ENCODE measurements around the gene ARL14EPL.
"Not testable (repeated sequence)": the region's sequence is repeated elsewhere in the genome, so short reads cannot be mapped to it uniquely, and the experiment has no call there.

Gene ARL14EPL

DNA sequence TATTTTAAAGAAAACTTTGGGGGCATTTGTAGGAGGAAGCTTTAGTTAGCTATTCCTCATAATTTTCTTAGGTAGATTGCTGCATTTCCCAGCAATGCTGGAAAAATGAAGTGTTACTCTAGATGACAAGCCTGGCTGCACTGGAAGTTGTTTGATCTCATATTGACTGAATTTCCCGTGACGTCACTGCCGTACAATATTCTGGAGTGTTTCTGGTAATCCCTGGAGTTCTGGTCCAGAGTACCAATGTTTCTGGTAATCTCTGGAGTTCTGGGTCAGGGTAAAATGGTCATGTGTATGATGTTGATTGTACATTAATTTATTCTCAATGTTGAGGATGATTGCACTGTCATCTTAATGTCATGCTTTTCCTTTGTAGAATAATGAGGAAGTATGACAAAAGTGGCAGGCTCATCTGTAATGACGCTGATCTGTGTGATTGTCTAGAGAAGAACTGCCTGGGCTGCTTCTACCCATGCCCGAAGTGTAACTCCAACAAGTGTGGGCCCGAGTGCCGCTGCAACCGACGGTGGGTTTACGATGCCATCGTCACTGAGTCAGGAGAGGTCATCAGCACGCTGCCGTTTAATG lies 26.2 kb downstream of the ARL14EPL start:
- DNase-seq: no peak

DNA sequence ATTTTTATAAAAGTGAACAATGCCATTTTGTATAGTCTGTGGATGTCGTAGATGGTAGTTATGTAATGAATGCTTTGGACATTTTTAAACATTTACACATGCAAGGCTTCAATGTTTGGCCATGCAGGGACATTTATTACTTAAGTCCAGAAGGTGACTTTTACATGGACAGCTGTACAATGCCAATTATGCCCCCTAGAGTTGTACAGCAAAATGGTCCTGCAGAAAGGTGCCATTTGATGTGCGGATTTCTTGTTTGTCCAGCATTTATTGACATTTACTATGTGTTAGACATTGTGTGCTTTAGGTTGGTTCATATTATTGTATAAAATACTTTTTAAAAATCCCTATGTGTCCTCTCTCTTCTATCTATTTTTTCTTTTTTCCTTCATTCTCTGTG lies 30.1 kb downstream of the ARL14EPL start:
- DNase-seq: no peak

DNA sequence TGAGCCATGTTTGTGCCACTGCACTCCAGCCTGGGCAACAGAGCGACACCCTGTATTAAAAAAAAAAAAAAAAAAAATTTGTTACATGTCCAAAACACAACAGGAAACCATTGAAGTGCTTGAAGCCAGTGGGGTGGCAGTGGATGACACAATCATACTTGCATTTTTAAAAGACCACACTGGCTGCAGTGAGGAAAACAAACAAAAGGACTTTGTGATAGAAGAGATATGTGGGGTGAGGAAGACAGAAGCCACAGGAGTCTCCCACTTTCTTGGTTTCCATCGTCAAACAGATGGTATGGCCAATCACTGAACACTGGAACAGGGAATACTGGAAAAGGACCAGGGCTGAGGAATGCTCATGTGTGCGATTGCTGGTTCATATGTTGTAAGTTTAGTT lies 31.7 kb downstream of the ARL14EPL start:
- no peak for DNase-seq

DNA sequence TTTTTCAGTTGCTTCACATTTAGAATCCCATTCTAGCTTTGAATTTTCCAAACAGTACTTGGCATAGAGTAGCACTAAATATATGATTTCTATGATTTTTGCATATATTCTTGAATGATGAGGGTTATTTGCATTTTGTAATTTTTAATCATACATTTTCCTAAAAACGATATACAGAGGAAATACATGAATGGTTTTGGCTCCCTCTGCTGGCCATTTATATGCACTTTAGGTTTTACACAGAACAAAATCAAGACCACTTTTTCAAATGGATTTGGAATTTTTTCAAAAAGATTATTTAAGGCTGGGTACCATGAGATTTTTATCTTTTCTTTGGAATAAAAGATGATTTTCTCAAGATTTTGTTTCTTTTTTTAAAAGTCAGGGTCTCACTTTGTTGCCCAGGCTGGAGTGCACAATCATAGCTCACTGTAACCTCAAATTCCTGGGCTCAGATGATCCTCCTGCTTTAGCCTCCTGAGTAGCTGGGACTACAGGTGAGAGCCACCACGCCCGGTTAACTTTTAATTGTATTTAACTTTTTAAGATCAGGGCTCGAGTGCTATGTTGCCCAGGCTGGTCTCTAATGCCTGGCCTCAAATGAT lies 35.9 kb downstream of the ARL14EPL start:
- DNase-seq: peak; percentile 56

DNA sequence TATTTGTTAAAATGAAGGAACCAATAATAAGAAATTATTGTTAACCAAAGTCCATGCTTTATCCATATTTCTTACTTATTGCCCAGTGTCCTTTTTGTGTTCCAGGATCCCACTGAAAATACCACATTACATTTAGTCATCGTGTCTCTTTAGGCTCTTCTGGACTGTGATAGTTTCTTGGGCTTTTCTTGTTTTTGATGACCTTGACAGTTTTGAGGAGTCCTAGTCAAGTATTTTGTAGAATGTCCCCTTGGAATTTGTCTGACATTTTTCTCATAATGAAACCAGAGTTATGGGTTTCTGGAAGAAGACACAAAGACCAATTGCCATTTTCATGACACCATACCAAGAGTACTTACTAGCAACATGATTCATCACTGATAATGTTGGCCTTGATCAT lies 38.9 kb downstream of the ARL14EPL start:
- no peak for DNase-seq

DNA sequence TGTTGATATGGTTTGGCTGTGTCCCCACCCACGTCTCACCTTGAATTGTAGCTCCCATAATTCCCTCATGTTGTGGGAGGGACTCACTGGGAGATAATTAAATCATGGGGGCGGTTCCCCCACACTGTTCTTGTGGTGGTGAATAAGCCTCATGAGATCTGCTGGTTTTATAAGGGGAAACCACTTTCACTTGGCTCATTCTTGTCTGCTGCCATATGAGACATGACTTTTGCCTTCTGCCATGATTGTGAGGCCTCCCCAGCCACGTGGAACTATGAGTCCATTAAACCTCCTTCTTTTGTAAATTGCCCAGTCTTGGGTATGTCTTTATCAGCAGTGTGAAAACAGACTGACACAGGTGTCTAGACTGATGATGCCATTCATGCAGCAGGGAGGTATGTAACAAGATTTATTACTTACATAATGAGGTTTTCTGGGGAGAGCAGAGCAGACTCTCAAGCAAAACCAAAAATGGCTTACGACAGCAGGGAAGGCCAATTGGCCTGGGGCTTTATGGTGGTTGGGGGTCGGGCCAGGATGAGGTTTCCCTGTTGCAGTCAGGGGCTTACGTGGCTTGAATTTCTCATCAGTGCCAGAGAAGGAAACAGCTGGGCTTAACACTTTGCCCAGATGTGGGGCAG lies 43.0 kb downstream of the ARL14EPL start:
- DNase-seq: no peak

DNA sequence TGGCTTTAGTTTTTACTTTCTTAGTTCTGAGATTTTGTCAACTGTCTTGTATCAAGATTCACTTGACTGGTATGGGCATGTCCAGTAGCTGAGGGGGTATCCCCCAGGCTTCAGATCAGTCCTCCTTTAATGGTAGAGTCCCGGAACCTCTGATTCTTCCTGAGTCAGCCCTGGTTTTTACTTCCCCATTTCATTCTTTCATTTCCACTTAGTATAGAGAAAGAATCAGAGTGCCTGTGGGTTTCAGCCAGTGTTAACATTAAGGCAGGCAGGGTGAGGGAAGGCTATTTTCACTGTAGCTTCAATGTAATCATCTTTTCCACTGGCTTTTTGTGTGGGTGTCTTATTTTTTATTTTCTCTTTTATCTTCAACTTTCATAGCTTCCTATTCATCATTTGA lies 44.2 kb downstream of the ARL14EPL start:
- no peak for DNase-seq

DNA sequence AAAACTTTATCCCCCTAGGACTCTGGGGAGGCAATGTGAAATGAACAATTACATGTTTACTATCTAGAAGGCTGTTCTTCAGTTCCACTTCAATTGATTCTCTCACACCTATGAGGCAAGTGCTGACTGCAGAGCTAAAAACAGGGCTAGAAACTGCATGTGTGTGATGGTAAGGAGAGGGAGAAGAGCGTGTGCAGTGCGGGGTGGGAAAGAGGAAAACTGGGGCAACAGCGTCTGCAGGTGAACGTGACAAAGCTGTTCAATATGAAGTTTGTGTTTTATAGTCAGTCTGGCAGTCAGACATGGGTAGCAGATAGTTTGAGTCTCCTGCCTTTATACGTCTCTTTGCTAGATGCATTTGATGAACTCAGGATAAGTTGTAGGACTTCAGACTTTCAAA lies 45.9 kb downstream of the ARL14EPL start:
- no peak for DNase-seq

DNA sequence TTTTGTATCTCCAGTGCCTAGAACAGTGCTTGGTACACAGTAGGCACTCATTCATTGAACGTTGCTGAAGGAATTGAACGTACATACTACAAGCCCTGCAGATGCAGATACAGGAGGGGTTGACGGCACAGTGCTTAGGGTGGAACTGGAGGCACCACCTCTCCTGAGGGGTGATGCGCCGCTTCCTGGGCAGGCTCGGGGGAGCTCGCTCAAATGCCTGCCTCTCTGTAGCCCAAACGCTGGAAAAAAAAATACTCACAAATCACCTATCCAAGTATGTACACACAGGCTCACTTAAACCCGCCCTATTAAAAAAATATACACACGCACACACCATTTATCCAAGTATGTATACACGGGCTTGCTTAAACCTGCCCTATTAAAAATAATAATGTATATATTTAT lies 52.0 kb downstream of the ARL14EPL start:
- DNase-seq: peak; percentile 43

DNA sequence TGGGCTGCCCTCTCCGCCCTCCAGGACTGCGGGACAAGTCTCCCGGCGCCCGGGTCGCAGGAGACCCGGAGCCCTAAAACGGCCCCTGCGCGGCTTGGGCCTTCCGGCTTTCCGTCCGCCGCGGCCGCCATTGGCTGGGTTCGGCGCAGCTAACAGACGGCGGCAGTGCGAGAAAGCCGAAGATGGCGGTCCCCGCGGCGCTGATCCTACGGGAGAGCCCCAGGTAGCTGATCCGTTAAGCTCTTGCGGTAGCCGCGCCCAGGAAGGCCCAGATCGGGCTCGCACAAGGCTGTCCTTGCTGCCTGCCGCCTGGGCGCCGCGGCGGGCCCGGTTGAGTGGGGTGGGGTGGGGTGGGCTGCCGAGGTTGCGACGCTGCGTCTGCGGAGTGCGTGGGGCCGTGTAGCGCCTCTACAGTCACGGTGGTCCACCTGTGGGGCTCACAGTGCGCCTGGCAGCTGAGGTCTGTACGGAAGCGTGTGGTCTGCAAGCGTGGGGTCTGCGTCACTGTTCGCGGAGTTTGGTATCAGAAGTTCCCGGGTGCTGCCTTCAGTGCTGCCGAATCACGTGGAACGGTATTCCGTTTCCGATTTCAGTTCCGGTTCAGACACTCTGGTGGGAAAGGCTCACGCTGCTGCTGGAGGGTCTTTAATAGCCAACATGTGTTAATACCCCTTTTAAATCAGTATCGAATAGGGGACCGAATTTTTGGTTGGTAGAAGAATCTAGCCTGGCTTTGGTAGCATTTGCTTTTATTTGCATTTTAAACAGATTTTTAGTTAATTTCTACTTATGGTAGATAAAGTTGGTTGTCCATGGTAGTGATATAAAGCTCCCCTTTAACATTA lies 52.8 kb downstream of the ARL14EPL start, which contains the start of gene COMMD10:
COMMD10 (plus strand) TSS at position 155 of the 845 bp plus-strand sequence.
- DNase-seq: peak; percentile 78

DNA sequence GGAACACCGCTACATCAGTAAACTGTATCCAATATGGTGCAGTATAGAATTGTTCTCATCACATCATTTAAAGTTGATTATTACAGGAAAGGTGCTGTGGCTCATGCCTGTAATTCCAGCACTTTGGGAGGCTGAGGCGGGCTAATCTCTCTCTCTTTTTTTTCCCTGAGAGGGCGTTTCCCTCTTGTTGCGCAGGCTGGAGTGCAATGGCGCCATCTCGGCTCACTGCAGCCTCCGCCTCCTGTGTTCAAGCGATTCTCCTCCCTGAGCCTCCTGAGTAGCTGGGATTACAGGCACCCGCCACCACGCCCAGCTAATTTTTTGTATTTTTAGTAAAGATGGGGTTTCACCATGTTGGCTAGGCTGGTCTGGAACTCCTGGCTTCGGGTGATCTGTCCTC lies 54.0 kb downstream of the ARL14EPL start:
- not testable (repeated sequence) for DNase-seq

DNA sequence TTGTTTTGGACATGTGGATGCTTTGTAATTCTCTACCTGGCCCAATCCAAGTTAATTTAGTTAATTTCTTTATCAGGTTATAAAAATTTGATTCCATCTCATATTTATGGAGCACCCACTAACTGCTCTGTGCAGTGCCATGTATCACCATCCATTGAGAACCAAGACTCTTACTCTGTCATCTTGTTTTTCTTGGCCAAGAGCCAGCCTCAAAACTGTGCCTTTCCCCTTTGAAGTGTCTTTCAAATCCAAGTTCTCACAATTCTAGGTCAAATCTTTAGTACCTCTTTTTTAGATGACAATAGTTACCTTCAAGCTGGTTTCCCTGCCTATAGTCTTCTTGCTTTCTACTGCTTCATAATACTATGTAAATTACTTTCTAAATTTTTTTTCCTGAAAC lies 55.8 kb downstream of the ARL14EPL start:
- DNase-seq: no peak

DNA sequence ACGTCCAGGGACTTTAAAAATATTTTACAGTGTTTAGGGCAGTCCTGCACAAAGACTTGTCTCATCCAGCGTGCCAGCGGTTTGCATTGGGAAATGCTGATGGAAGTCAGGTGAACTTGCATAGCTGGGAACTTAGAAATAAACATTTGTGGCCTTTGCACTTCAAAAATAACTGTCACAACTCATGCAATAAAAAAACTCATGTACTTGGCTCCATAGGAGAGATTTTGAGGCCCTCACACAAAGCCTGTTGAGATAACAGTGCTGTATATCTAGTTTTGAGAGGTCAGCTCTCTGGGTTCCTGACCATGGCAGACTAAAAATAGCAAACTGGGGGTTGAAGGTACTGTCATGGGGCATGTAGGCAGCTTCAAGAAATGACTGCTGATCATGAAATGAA lies 58.0 kb downstream of the ARL14EPL start:
- DNase-seq: no peak

DNA sequence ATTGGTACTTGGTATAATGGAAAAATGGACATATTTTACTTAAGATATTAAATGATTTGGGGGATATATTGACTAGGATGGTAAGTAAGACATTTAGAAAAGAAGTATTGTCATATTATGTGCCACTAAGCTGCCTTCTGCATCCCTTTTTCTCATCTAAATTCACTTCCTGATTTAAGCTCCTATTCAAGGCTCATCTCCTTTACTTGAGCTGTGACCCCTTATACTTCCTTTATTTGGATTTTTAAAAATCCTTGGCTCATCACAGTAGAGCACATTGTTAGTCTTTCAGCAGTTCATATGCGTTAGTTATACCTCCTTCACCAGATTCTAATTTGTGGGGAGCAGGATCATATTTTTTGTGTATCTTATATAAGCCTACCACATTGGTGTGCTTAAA lies 59.1 kb downstream of the ARL14EPL start:
- DNase-seq: no peak

DNA sequence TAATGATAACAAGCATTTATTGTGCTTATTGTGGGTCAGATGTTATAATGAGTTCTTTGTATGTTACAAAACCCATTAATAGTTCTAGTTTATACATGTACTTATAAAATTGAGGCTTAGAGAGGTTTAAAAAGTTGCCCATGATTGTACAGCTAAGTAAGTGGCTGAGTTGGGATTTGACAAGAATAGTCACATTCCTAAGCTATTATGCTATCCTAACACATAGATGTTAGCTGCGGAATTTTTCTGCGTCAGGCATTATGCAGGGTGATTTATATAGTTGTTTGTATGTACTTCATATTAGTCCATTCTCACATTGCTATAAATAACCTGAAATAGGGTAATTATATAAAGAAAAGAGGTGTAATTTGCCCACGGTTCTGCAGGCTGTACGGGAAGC lies 65.0 kb downstream of the ARL14EPL start:
- DNase-seq: no peak

DNA sequence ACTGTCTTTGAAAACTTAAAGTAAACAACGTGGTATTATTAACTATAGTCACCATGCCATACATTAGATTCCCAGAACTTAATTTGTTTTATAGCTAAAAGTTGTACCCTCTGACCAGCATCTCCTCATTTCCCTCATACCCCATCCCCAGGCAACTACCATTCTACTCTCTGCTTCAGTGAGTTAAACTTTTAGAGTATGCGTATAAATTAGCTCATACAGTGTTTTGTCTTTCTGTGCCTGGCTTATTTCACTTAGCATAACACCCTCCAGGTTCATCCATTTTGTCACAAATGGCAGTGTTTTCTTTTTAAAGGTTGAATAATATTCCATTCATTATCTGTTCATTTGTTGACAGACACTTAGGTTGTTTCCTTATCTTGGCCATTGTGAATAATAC lies 66.7 kb downstream of the ARL14EPL start:
- DNase-seq: no peak

DNA sequence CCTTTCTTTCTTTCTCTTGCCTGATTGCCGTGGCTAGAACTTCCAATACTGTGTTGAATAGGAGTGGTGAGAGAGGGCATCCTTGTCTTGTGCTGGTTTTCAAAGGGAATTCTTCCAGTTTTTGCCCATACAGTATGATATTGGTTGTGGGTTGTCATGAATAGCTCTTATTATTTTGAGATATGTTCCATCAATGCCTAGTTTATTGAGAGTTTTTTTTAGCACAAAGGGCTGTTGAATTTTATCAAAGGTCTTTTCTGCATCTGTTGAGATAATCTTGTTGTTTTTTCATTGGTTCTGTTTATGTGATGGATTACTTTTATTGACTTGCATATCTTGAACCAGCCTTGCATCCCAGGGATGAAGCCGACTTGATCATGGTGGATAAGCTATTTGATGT lies 72.7 kb downstream of the ARL14EPL start:
- not testable (repeated sequence) for DNase-seq

All from CD4-positive, alpha-beta T cell treated with Interleukin-17A for 4 hours (primary cell).